NCI-H1092 treated with DMSO at 0.1 percent for 48 hours (cell line): ENCODE data around the gene FAM241A.
"Not testable (repeated sequence)": the region's sequence is repeated elsewhere in the genome, so short reads cannot be mapped to it uniquely, and the experiment has no call there.

ENCODE experiments used
- DNase-seq: peaks from one replicate; lab custom pipeline; 2025; lab: John Stamatoyannopoulos, UW

The FAM241A gene

DNA sequence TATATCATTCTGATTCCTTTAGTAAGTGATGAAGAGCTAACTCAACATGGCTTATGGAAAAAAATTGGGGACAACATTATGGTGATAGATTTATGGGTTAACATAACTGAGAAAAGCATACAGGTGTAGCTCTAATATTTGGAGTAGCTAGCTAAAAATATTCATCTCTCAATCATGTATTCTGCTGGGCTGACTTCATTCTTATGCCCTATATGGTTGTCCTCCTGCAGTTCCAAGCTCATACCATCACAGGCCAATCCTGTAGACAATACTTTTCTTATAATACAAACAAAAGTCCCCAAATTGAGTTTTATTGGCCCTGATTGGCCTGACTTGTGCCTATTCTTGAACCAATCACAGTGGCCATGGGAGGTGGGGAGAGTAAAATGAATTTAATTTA, 6.7 kb upstream of the FAM241A start:
- no peak for DNase-seq

DNA sequence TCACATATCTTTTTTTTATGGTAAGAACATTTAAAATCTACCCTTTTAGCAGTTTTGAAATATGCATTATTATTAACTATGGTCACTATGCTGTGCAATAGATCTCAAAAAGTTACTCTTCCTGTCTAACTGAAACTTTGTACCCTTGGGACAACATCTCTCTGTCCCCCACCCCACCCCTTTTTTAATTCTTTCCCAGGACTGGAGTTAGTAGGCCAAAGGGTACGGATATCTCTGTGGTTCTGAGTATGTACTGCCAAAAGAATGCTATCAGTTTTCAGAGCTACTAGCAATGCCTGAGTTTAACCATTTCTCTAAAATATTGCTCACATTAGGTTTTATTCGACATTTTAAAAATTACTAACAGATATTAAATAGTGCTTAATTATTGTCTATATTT, 4.7 kb upstream of the FAM241A start:
- no peak for DNase-seq

DNA sequence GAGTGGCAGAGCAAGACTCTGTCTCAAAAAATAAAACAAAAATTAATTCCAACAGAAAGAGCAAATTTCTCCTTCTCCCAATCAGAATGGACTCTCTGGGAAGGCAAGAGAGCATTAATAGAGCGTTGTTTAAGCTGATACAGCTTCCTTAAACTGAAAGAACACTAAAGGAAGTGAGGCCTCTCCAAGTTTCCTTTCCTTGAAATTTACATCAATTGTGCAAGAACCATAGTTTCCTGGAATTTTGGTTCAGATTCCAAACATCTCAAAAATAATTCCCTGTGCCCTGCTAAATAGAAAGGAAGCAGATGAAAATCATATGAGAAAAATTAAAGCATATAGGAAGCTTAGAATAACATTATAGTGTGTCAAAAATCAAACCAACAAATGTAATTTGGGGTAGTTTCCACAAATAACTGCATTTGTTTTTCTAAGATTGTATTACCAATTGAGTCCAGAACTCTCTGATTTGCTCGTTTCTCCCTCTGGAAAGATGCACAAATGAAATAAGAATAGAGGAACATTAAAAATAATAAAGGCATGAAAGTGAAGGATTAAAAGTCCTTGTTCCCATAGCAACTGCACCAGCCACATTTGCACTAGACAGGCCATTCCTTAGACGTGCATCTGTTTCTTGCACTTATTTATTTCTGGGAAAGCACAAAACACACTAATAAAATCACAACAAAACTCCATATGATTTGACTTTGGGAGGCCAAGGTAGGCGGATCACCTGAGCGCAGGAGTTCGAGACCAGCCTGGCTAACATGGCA, 3.7 kb upstream of the FAM241A start:
- no peak for DNase-seq

DNA sequence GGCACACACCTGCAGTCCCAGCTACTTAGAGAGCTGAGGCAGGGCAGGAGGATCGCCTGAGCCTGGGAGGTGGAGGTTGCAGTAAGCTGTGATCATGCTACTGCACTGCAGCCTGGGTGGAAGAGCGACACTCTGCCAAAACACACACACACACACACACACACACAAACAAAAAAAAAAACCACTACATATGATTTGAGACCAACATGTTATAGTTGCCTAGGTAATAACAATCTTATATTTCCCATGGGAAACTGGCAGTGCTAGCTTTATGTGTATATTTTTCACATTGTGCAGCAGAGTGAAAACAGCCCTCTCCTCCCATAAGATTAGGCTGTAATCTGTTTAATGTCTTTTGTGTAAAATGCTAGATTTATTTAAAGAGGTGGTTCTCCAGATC, 3.1 kb upstream of the FAM241A start:
- no peak for DNase-seq

DNA sequence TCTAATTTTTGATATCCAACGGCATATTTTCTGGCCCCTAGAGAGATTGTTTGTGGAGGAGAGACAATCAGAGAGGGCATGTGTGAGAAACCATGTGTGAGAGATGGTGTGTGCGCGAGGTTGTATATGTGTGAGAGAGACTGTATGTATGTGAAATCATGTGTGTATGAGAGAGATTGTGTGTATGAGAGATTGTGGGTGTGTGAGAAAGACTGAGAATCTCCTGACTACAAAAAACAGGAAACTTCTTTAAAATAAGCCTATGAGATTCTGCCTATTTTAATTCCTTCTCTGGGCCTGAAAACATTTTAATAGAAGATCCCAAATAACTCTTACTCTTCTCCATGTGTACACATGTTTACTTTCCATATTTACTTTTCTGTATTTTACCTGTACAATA, 1.5 kb upstream of the FAM241A start:
- no peak for DNase-seq

DNA sequence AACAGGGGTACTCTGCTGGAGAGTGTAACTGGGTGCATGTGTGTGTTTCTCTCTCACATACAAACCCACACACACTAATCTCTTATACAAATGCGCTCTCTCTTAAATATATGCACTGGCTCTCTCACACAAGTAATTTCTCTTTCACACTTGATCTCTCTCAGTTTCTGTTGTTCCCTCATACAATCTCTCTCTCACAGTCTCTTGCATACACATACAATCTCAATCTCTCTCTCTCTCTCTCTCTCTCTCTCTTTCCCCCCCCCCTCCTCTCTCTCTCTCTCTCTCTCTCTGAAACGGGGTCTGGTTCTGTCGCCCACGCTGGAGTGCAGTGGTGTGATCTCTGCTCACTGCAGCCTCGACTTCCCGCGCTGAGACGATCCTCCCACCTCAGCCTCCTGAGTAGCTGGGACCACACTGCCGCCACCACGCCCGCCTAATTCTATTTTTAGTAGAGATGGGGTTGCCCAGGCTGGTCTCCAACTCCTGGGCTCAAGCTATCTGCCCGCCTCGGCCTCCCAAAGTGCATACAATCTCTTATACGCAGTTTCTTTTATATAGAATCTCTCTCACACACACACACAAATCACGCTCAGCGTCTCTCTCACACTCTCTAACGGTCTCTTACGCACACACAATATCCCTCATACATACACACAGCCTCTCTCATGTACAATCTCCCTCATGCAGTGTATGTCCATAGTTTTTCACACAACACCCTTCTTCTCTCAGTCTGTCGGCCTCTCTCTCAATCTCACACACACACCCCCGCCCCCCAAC, 518 bp upstream of the FAM241A start:
- no peak for DNase-seq

DNA sequence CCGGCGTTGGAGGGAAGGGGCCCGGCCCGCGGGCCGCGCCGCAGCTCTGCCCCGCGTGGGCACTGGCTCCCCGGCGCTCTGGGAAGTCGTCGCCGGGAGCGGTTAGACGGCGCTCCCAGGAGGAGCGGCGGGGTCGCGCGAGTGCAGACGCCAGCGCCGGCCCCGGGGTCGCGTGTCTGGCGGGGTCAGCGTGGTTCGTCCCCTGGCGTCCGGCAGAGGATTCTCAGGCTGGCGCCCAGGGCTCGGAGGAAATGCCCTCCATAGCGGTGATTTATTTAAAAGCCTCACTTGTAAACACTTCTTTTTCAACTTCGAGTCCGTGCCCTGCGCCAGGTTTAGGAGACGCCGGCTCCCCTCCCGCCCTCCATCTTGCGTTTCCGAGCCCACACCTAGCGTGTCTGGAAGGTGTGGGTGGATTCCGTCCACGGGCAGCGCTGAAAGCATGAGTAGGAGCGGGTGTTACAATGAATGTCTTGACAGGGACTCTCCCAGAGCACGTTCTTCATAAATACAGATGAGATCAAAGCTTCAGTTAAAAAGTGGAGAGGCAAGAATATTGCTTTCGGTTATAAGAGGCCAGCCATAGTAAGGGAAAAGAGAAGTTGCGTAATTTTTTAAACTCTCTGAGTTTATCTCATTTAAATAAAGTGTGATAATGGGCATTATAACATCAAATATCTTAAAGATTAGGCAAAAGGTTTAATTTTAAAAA, 692 bp downstream of the FAM241A start:
- DNase-seq = no peak

DNA sequence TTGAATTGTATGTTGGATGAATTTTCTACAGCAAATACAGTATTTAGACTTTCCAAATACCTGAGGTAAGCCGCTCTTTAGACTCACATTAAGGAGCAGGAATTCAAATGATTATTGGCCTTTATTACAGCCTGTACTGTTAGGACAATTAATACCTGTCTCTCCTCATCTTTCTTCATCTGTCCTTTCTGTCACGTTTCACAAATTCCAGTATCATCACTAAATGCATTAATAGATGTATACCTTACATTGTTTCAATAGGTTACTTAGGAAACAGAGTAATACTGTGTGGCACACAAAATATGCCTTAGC, 1.2 kb downstream of the FAM241A start:
- no peak for DNase-seq

DNA sequence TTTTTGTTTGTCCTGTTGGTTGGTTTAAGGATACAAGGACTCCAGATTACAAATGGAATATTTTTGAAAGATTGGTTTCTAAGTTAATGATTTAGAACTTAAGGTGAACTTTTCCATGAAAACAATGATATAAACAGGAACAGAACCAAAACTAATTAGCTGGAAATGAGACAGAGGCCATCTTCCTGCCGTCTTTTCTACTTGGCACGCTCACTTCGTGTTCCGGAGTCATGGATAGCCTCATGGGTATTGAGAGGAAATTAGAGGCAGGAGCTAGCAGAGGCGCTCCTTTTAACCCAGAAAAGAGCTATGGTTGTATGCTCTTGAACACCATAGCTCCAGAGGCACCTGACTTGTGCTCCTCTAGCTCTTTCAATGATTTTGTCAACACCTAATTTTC, 2.4 kb downstream of the FAM241A start:
- DNase-seq = no peak

DNA sequence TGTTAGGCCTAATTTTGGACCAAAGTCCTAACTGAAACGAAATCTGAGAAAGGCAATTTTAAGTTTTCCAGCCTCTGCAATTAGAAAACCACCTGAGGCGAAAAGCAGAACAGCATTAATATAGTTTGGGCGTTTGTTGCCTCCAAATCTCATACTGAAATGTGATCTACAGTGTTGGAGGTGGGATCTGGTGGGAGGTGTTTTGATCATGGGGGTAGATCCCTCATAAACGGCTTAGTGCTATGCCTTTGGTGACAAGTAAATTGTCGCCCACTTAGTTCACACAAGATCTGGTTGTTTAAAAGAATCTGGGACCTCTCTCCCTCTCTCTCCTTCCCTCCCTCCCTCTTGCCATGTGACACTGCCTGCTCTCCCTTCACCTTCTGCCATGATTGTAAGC, 5.7 kb downstream of the FAM241A start:
- DNase-seq = no peak

DNA sequence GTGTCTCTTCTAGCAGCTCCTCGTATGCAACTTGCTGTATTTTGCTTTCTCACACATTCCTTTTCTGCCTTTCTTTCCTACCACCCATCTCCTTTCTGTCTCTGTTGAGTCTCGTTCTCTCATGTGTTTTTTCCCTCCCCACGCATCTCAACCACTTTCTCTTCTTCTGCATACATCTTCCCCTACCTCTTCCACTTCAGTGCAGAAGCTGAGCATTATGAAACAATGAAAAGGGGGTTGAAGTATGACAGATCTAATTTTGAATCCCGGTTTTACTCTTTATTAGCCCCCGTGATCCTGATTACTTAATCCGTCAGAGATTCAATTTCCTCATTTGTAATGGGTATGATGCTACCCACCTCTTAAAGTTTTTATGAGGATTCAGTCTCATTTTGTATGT, 7.3 kb downstream of the FAM241A start:
- DNase-seq = no peak

DNA sequence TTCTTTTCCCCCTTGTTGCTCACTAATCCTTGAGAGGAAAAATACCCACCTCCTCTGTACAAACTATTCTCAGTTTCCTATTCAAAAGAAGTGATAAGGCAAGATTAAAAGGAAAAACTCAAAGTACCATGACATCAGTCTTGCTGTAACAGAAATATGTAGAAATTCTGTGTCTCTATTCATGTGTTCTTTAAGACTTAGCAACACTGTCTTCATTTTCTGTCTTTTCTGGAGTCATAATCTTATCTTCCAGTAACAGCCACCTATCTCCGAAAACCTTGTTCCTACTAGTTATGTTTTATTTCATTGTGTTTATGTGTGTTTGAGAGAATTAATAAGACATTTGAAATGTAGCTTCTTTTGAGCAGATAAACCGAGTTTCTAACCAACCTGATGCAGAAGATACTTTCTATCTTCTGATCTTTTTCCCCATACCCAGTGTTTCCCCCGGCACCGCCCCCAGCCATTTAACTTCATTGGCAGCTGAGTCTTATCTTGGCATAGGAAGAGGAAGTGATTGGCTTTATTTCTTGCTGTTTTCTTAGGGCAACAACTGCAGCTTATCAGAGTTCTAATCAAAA, 8.0 kb downstream of the FAM241A start:
- DNase-seq = no peak

DNA sequence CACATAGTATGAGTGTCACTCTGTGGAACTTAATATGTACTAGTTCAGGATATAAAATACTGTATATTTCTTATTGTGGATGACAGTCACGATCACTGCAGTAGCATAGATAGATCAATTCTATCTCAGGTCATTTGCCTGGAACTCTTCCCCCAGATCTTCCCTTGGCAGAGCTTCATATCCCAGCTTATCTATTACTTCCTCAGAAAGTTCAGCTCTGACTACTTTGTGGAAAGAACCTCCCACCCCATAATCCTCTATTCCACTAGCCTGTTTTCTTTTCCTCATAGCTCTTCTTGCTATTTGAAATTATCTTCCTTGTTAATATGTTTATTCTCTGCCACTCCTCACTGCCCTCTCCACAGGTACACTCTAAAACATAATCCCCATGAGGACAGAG, 10.9 kb downstream of the FAM241A start:
- DNase-seq = no peak

DNA sequence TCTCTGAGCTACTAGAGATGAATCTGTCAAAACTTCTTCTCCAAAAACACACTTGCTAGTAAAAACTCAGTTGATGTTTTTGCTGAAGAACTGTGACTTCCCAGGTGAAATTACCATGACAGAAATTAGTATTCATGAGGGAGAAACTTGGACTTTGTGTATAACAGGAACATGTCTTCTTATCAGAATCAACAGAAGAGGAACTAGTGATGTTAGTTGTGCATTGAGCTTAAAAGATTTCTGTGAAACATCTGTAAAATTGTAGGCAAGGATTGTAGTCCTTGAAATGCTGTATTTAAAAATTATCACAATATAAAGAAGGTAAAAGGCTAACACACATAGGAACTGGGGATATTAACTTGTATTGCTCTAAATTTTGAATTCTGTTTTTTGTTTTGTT, 11.3 kb downstream of the FAM241A start:
- no peak for DNase-seq

DNA sequence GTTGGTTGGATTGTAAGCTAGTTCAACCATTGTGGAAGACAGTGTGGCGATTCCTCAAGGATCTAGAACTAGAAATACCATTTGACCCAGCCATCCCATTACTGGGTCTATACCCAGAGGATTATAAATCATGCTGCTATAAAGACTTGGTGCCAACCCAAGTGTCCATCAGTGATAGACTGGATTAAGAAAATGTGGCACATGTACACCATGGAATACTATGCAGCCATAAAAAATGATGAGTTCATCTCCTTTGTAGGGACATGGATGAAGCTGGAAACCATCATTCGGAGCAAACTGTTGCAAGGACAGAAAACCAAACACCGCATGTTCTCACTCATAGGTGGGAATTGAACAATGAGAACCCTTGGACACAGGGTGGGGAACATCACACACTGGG, 18.5 kb downstream of the FAM241A start:
- not testable (repeated sequence) for DNase-seq

DNA sequence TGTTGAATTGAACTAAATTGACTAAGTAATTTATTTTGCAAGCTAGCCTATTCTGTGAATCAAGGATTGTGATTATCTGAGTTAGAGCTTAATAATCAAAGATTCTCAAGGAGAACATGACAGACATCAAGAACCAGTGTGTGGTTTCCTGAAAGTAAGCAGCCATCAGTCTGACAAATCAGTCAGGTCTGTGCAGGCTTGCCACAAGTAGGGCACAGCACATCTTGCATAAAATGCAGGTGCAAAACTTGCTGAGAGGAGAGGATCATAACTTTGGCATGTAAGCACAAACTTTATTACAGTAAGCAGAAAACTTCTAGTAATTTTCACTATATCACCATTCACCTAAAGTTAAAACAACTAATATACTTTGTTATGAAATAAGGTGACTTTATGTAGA, 22.5 kb downstream of the FAM241A start:
- no peak for DNase-seq

DNA sequence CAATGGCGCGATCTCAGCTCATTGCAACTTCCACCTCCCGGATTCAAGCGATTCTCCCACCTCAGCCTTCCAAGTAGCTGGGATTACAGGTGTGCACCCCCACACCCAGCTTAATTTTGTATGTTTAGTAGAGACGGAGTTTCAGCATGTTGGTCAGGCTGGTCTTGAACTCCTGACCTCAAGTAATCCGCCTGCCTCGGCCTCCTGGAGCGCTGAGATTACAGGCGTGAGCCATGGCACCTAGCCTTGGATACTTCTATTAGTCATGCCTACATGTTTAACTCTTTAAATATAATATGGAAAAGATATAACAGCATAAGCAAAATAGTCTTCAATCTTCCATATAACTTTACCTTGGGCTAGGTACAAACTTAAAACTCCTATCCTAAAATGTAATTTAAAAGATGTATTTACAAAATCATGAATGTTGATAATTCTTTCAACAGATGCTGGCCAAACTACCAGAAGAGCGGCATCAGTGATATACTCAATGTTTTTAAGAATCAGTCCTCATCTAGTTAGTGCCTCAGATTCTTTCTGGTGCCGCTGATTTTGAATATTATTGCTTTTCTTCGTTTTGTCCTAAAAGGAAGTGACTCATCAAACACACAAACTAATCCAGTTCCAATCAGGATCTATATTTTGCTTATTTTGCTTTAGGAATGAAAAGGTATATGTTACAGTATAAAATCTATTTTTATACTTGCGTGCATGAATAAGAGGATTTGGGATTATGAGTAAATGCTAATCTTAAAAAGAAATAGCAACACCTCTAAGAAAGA, 23.7 kb downstream of the FAM241A start:
- no peak for DNase-seq

DNA sequence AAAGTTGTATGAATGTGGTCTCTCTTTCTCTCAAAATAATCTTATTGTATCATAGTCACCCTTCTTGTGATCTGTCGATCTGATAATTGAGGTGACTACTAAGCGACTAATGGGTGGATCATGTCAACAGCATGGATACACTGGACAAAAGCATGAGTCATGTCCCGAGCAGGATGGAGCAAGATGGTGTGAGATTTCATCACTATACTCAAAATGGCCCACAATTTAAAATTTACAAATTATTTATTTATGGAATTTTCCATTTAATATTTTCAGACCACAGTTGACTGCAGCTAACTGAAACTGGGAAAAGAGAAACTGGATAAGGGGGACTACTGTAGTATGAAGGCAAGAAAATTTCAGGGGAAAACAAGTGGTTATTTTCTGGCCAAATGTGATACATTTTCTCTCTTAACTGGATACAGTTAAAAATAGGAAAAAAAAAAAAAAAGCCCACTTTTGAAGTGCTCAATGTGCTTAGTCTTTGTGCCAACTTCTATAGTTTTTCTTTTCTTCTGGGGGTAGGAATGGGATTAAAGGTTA, 25.3 kb downstream of the FAM241A start:
- DNase-seq = no peak

DNA sequence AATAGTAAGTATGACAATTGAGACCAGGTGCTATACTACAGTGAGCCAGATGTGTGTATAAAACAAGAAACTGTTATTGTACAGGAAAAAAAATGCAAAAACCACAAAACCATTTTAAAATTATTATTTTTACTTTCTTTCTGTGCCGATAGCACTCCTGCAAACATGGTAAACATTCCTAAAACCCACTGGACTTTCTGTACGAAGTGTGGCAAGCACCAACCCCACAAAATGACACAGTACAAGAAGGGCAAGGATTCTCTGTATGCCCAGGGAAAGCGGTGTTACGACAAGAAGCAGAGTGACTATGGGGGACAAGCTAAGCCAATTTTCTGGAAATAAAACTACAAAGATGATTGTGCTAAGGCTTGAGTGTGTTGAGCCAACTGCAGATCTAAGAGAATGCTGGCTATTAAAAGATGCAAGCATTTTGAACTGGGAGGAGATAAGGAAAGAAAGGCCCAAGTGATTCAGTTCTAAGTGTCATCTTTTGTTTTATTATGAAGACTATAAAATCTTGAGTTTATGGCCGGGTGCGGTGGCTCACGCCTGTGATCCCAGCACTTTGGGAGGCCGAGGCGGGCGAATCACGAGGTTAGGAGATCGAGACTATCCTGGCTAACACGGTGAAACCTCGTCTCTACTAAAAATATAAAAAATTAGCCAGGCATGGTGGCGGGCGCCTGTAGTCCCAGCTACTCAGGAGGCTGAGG, 26.0 kb downstream of the FAM241A start:
- not testable (repeated sequence) for DNase-seq

DNA sequence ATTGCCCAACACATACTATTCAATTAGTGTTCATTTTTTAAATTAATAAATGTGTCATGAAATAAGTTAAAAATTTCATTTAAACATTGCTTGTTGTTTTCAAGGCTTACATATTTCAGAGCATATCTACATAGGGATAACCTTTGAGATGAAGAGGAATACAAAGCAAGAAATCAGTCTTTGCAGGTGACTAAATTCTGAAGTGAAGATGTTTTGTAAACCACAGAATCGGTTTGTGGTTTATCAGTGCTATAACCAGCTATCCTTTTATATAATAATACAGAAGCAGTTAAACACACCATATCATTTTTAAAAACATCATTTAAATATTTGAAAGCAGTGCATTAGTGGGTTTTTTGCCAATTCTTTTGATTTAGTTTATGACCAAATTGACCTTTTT, 26.9 kb downstream of the FAM241A start:
- no peak for DNase-seq
